Measurements from ENCODE around the gene FCRL3.
"Not testable (repeated sequence)": the region's sequence is repeated elsewhere in the genome, so short reads cannot be mapped to it uniquely, and the experiment has no call there.

The FCRL3 gene, protein sequence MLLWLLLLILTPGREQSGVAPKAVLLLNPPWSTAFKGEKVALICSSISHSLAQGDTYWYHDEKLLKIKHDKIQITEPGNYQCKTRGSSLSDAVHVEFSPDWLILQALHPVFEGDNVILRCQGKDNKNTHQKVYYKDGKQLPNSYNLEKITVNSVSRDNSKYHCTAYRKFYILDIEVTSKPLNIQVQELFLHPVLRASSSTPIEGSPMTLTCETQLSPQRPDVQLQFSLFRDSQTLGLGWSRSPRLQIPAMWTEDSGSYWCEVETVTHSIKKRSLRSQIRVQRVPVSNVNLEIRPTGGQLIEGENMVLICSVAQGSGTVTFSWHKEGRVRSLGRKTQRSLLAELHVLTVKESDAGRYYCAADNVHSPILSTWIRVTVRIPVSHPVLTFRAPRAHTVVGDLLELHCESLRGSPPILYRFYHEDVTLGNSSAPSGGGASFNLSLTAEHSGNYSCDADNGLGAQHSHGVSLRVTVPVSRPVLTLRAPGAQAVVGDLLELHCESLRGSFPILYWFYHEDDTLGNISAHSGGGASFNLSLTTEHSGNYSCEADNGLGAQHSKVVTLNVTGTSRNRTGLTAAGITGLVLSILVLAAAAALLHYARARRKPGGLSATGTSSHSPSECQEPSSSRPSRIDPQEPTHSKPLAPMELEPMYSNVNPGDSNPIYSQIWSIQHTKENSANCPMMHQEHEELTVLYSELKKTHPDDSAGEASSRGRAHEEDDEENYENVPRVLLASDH

GRCh38 chr1:157700732-157701131 lies at the start of gene FCRL3:
FCRL3 (minus strand) TSS chr1:157700769; CDS start chr1:157700489, 280 bp downstream.
- no peak for DNase-seq

- no peak for DNase-seq
Measured at GRCh38 chr1:157748262-157748817, 47.8 kb upstream of the FCRL3 start.

DNA sequence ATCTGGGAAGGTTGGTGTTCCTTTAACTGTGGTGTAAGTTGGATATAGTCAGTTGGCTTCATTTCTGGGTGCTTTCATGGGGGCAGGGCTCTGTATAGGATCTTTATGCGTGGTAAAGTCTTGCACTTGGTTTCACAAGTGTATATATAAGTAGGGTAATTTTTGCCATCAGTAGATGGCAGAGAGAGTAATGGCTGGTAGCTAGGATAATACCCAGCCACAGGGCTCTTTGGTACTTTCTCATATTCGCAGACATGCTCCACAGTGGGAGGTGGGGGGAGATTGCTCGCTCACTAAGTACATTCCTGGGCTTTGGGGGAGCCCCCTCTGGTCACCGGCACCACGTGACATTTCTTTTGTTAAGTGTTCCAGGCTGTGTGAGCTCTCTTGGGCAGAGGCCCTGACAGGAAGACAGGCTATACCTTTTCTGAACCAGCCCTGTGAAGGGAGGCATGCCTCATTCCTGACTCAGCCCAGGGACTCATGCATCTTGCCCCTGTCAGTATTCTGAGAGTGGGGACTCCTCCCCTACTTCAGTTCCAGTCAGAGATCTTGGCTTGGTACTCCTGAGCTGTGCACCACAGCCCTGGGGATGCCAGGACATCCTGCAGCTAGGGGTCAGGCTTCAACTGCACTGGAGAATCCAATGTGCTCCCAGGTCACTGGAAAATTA lies 38.8 kb upstream of the FCRL3 start:
- no peak for DNase-seq

GRCh38 chr1:157735991-157736390 lies 35.4 kb upstream of the FCRL3 start:
- DNase-seq, result not testable (repeated sequence)

GRCh38 chr1:157734321-157734720 lies 33.8 kb upstream of the FCRL3 start:
- DNase-seq, result no peak

DNA sequence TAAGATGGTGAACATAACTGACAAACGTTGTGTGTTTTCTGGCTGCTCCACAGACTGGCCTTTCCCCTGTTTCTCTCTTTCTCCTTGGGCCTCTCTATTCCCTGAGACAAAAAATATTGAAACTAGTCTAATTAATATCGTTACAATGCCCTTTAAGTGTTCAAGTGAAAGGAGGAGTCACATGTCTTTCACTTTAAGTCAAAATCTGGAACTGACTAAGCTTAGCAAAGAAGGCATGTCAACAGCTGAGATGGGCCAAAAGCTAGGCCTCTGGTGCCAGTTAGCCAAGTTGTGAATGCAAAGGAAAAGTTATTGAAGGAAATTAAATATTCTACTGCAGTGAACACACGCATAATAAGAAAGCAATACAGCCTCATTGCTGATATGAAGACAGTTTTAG lies 32.2 kb upstream of the FCRL3 start:
- no peak for DNase-seq

- peak; percentile 41 for DNase-seq
Measured at GRCh38 chr1:157725221-157725577, 24.6 kb upstream of the FCRL3 start.

DNA sequence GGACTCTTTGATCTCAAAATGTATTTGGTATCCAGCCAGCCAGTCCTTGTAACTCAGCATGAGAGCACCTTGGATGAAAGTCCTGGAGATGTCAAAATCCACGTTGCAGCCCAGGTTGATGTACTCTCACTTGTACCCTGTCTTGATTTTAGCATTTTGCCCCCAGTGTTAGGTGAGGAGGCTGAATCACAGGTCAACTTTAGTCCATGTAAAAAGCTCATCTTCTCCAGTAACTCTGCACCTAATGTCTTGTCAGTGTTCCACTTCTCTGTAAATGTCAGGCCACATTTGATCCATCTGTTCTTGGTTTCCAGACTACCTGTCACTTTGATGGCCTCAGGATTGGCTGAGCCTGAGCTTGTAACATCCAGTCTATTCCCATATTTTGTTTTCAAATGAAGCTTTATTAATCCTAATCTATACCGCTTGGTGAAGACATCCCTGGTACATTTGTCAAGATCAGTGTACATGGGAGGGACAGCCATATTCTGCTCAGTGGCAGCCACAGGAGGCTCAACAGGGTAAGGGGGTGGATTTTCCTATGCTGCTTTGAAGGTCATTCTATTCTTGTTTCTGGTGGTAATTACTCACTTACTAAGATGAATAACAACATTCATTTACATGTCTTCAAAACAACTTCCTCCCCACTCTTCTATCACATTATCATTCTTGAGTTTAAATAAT lies 24.1 kb upstream of the FCRL3 start:
- DNase-seq, result no peak

DNA sequence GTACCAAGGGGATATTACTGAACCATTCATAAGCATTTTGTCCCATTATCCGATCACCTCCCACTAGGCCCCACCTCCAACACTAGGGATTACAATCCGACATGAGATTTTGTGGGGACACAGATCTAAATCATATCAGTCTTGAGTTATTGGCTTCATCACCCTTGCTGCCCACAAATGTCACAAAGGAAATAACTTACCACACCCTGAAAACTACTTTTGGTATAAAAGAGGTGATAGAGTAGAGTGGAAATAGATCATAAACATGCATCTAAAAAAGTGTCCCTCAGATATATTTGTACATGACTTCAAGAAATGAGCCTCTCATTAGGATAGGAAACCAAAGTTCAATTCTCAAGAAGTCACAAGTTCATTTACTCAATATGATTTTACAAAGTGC lies 22.6 kb upstream of the FCRL3 start:
- DNase-seq, result no peak

GRCh38 chr1:157721985-157722384 lies 21.4 kb upstream of the FCRL3 start:
- no peak for DNase-seq

- DNase-seq, result no peak
Measured at GRCh38 chr1:157715736-157716135, 15.2 kb upstream of the FCRL3 start.

DNA sequence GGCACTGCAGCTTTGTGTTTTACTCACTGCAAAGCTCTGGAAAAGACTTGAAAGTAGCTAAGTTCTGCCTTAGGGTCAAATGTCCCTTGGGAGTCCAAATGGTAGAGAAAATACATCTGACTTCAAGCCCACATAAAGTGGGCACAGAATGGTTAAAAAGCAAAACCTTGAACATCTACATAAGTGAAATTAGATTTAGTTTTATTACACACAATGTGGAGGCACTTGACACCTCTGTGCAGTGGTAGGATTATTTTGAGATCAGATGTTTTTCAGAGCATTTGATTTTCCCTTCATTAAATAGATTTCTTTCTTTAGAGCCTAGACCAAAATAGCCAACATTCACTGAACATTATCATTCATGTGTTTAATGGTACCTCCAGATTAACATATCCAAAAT lies 11.2 kb upstream of the FCRL3 start:
- DNase-seq, result no peak

- no peak for DNase-seq
Measured at GRCh38 chr1:157704878-157705277, 4.3 kb upstream of the FCRL3 start.

- no peak for DNase-seq
Measured at GRCh38 chr1:157703981-157704380, 3.4 kb upstream of the FCRL3 start.

DNA sequence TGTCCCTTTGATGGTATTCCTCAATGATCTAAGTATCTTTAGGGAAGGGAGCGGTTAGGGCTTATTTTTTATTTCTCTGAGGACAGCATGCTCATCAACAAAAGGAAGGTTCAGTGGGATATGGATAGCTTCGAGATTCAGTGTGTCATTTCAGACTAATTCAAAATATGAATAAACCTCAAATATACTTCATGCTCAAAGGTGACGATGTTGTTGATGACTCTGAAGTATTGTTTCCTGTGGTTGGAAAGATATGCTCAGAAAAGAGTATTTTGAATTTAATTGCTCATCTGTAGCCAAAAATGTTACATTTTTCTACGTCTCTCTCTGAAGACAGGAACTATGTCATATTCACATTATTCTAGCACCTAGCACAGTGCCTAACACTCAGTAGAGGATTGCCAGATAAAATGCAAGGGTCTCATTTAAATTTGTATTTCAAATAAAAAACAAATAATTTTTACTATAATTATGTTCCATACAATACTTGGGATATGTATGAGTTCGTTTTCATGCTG lies 1.8 kb upstream of the FCRL3 start:
- no peak for DNase-seq

GRCh38 chr1:157700305-157700704 lies 264 bp downstream of the FCRL3 start:
- no peak for DNase-seq

DNA sequence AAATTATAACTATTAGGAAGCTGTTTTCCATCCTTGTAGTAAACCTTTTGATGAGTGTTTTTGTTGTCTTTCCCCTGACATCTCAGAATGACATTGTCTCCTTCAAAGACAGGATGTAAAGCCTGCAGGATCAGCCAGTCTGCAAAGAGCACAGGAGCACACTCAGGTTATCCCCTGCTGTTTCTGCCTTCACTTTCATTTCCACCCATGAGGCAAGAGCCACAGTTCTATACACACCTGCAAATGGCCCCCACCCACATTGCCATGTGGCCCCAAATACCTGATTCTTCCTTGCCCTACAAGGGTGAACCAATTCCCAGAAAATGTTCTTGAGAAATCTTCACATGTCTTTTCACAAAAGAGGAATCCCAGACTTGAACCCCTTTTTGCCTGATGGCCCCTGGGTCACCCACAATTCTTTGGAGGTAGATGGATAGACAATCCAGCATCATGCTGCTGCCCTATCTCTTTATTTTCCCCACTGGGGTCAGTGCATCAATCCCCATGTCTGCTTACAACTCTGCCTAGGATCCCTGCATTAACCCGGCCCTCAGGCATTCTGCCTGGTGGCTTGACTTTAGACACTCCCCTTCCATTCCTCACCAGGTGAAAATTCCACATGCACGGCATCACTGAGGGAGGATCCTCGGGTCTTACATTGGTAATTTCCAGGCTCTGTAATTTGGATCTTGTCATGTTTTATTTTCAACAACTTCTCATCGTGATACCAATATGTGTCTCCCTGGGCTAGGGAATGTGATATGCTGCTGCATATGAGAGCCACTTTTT lies 2.6 kb downstream of the FCRL3 start:
- DNase-seq, result no peak

DNA sequence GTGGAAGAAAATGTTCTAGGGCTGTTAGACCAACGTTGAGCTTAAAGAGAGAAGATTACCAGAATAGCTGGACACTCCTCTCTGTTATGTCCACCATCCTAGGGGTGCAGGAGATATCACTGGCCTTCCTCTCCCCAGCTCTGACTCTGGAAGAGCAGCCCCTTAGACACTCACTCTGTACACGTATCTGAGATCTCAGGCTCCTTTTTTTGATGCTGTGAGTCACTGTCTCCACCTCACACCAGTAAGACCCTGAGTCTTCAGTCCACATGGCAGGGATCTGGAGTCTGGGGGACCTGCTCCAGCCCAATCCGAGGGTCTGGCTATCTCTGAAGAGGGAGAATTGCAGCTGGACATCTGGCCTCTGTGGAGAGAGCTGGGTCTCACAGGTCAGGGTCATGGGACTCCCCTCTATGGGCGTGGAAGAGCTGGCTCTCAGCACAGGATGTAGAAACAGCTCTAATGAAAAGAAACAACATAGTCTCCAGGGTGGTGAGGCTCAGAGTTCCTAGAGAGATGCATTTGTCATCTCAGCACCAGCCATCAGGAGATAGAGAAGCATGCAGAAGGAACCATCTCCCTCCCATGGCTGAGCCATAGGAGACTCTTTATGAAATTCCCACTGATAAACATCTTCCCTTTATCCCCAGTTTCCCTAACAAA lies 3.5 kb downstream of the FCRL3 start:
- DNase-seq, result no peak

DNA sequence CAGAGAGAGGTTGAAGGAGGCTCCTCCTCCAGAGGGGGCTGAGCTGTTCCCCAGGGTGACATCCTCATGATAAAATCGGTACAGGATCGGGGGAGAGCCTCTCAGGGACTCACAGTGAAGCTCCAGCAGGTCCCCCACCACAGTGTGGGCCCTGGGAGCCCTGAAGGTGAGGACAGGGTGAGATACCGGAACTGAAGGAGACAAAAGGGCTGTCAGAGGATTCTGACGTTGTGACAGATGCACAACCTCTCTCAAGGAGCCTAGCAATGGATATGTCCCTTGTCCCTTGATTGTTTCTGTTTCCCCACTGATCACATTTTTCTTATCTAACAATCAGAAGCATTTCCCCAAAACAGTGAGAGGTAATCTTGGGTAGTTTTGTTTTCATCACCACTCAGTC lies 5.2 kb downstream of the FCRL3 start:
- no peak for DNase-seq

GRCh38 chr1:157691285-157691920 lies 9.2 kb downstream of the FCRL3 start:
- no peak for DNase-seq
